ENCODE measurements around the gene ELL2.
A peak's percentile ranks its signal among the peaks of the same experiment; 100 is the strongest.
"Not testable (repeated sequence)": the region's sequence is repeated elsewhere in the genome, so short reads cannot be mapped to it uniquely, and the experiment has no call there.

Gene ELL2

GRCh38 chr5:95920822-95921221, 40.8 kb downstream of the ELL2 start:
- no peaks in the 10 kb centered on the region for H3K9me3 Mint-ChIP-seq
- peaks cover 33% of the 10 kb centered on the region for H3K4me1 Mint-ChIP-seq (ENCODE audit: low read depth)
- no peak overlapping the region for H3K27ac Mint-ChIP-seq
- no peak overlapping the region for H3K4me3 Mint-ChIP-seq
- peaks cover 34% of the 10 kb centered on the region for H3K36me3 Mint-ChIP-seq (ENCODE audit: low read depth)
- no peaks in the 10 kb centered on the region for H3K27me3 Mint-ChIP-seq

- Mint-ChIP-seq H3K4me3 (no peak overlapping the region), H3K27ac (no peak overlapping the region), H3K27me3 (no peaks in the 10 kb centered on the region), H3K4me1 (ENCODE audit: low read depth) (peaks cover 27% of the 10 kb centered on the region), H3K36me3 (ENCODE audit: low read depth) (peaks cover 39% of the 10 kb centered on the region), H3K9me3 (no peaks in the 10 kb centered on the region)
These were observed 42.0 kb downstream of the ELL2 start for GRCh38 chr5:95919658-95920057.

- Mint-ChIP-seq H3K9me3 (no peaks in the 10 kb centered on the region), H3K36me3 (ENCODE audit: low read depth) (peaks cover 35% of the 10 kb centered on the region), H3K27ac (no peak overlapping the region), H3K4me1 (ENCODE audit: low read depth) (peaks cover 17% of the 10 kb centered on the region), H3K4me3 (no peak overlapping the region), H3K27me3 (no peaks in the 10 kb centered on the region)
These were observed 43.1 kb downstream of the ELL2 start for GRCh38 chr5:95918421-95919006.

- H3K27me3 Mint-ChIP-seq: no peaks in the 10 kb centered on the region
- peaks cover 39% of the 10 kb centered on the region for H3K36me3 Mint-ChIP-seq (ENCODE audit: low read depth)
- no peak overlapping the region for H3K27ac Mint-ChIP-seq
- peaks cover 17% of the 10 kb centered on the region for H3K4me1 Mint-ChIP-seq (ENCODE audit: low read depth)
- H3K4me3 Mint-ChIP-seq: no peak overlapping the region
- no peaks in the 10 kb centered on the region for H3K9me3 Mint-ChIP-seq
These were observed 44.4 kb downstream of the ELL2 start for GRCh38 chr5:95917207-95917606.

GRCh38 chr5:95916687-95917085, 45.0 kb downstream of the ELL2 start:
- H3K4me1 Mint-ChIP-seq (ENCODE audit: low read depth): peaks cover 17% of the 10 kb centered on the region
- no peaks in the 10 kb centered on the region for H3K9me3 Mint-ChIP-seq
- no peaks in the 10 kb centered on the region for H3K27me3 Mint-ChIP-seq
- peaks cover 43% of the 10 kb centered on the region for H3K36me3 Mint-ChIP-seq (ENCODE audit: low read depth)
- H3K27ac Mint-ChIP-seq: no peak overlapping the region
- no peak overlapping the region for H3K4me3 Mint-ChIP-seq

- Mint-ChIP-seq H3K4me1 (ENCODE audit: low read depth) (peaks cover 17% of the 10 kb centered on the region), H3K36me3 (ENCODE audit: low read depth) (peaks cover 49% of the 10 kb centered on the region), H3K27me3 (no peaks in the 10 kb centered on the region), H3K4me3 (no peak overlapping the region), H3K9me3 (no peaks in the 10 kb centered on the region), H3K27ac (no peak overlapping the region)
These were observed 45.5 kb downstream of the ELL2 start for GRCh38 chr5:95915999-95916686.

- peaks cover 17% of the 10 kb centered on the region for H3K4me1 Mint-ChIP-seq (ENCODE audit: low read depth)
- H3K4me3 Mint-ChIP-seq: no peak overlapping the region
- H3K9me3 Mint-ChIP-seq: no peaks in the 10 kb centered on the region
- H3K27me3 Mint-ChIP-seq: no peaks in the 10 kb centered on the region
- peaks cover 66% of the 10 kb centered on the region for H3K36me3 Mint-ChIP-seq (ENCODE audit: low read depth)
- H3K27ac Mint-ChIP-seq: no peak overlapping the region
These were observed 48.0 kb downstream of the ELL2 start for GRCh38 chr5:95913663-95914062.

- peaks cover 17% of the 10 kb centered on the region for H3K4me1 Mint-ChIP-seq (ENCODE audit: low read depth)
- H3K9me3 Mint-ChIP-seq: no peaks in the 10 kb centered on the region
- H3K27ac Mint-ChIP-seq: no peak overlapping the region
- H3K27me3 Mint-ChIP-seq: no peaks in the 10 kb centered on the region
- H3K36me3 Mint-ChIP-seq (ENCODE audit: low read depth): peaks cover 75% of the 10 kb centered on the region
- H3K4me3 Mint-ChIP-seq: no peak overlapping the region
These were observed 49.6 kb downstream of the ELL2 start for GRCh38 chr5:95912029-95912428.

- Mint-ChIP-seq H3K27ac (no peak overlapping the region), H3K36me3 (ENCODE audit: low read depth) (peaks cover 73% of the 10 kb centered on the region), H3K27me3 (no peaks in the 10 kb centered on the region), H3K9me3 (no peaks in the 10 kb centered on the region), H3K4me3 (no peak overlapping the region), H3K4me1 (ENCODE audit: low read depth) (peaks cover 2% of the 10 kb centered on the region)
These were observed 51.1 kb downstream of the ELL2 start for GRCh38 chr5:95910521-95910920.

- H3K27me3 Mint-ChIP-seq: no peaks in the 10 kb centered on the region
- no peaks in the 10 kb centered on the region for H3K9me3 Mint-ChIP-seq
- peaks cover 79% of the 10 kb centered on the region for H3K36me3 Mint-ChIP-seq (ENCODE audit: low read depth)
- H3K27ac Mint-ChIP-seq: no peak overlapping the region
- no peak overlapping the region for H3K4me3 Mint-ChIP-seq
- no peaks in the 10 kb centered on the region for H3K4me1 Mint-ChIP-seq (ENCODE audit: low read depth)
These were observed 51.9 kb downstream of the ELL2 start for GRCh38 chr5:95909738-95910137.

GRCh38 chr5:95908799-95909198, 52.9 kb downstream of the ELL2 start:
- Mint-ChIP-seq H3K36me3 (ENCODE audit: low read depth) (peaks cover 85% of the 10 kb centered on the region), H3K27me3 (no peaks in the 10 kb centered on the region)

GRCh38 chr5:95907740-95908706, 53.6 kb downstream of the ELL2 start:
- H3K4me3 Mint-ChIP-seq: no peak overlapping the region
- H3K9me3 Mint-ChIP-seq: no peaks in the 10 kb centered on the region
- no peaks in the 10 kb centered on the region for H3K27me3 Mint-ChIP-seq
- H3K4me1 Mint-ChIP-seq (ENCODE audit: low read depth): no peaks in the 10 kb centered on the region
- peaks cover 84% of the 10 kb centered on the region for H3K36me3 Mint-ChIP-seq (ENCODE audit: low read depth)
- H3K27ac Mint-ChIP-seq: peak overlapping the region; percentile 13

More at GRCh38 chr5:95908799-95909198, 52.9 kb downstream of the ELL2 start:
- H3K27ac Mint-ChIP-seq: no peak overlapping the region
- H3K9me3 Mint-ChIP-seq: no peaks in the 10 kb centered on the region
- H3K4me3 Mint-ChIP-seq: no peak overlapping the region
- H3K4me1 Mint-ChIP-seq (ENCODE audit: low read depth): no peaks in the 10 kb centered on the region

- Mint-ChIP-seq H3K4me1 (ENCODE audit: low read depth) (peaks cover 2% of the 10 kb centered on the region), H3K9me3 (no peaks in the 10 kb centered on the region), H3K27me3 (no peaks in the 10 kb centered on the region), H3K27ac (peak overlapping the region; percentile 13), H3K4me3 (no peak overlapping the region), H3K36me3 (ENCODE audit: low read depth) (peaks cover 84% of the 10 kb centered on the region)
These were observed 54.5 kb downstream of the ELL2 start for GRCh38 chr5:95907067-95907705.

- H3K27ac Mint-ChIP-seq; H3K4me1 Mint-ChIP-seq (ENCODE audit: low read depth); H3K27me3 Mint-ChIP-seq; H3K9me3 Mint-ChIP-seq; H3K4me3 Mint-ChIP-seq: not testable (repeated sequence)
- H3K36me3 Mint-ChIP-seq (ENCODE audit: low read depth): peaks cover 82% of the 10 kb centered on the region
These were observed 55.3 kb downstream of the ELL2 start for GRCh38 chr5:95906398-95906797.

- Mint-ChIP-seq H3K4me3 (no peak overlapping the region), H3K4me1 (ENCODE audit: low read depth) (peaks cover 9% of the 10 kb centered on the region), H3K36me3 (ENCODE audit: low read depth) (peaks cover 79% of the 10 kb centered on the region), H3K27ac (no peak overlapping the region), H3K9me3 (no peaks in the 10 kb centered on the region), H3K27me3 (no peaks in the 10 kb centered on the region)
These were observed 56.8 kb downstream of the ELL2 start for GRCh38 chr5:95904827-95905226.

Measured in stimulated activated naive CD8-positive, alpha-beta T cell treated with anti-CD3 and anti-CD28 coated beads, Interleukin-15, Interleukin-2, amounts not matched to agents 100 ng/mL and 50 ng/mL, for 24 hours (primary cell).